GM19395 (cell line): Measurements from ENCODE around the gene SLC35D1.
"Not testable (repeated sequence)": the region's sequence is repeated elsewhere in the genome, so short reads cannot be mapped to it uniquely, and the experiment has no call there.

Source experiments
- ATAC-seq: cut with Tn5 transposase; IDR thresholded peaks from one replicate; pipeline ENCODE4 v1.9.1; 2021; ENCODE audit warnings: mild to moderate bottlenecking, moderate library complexity; ENCODE audit not compliant: unreplicated experiment

SLC35D1 gene

DNA sequence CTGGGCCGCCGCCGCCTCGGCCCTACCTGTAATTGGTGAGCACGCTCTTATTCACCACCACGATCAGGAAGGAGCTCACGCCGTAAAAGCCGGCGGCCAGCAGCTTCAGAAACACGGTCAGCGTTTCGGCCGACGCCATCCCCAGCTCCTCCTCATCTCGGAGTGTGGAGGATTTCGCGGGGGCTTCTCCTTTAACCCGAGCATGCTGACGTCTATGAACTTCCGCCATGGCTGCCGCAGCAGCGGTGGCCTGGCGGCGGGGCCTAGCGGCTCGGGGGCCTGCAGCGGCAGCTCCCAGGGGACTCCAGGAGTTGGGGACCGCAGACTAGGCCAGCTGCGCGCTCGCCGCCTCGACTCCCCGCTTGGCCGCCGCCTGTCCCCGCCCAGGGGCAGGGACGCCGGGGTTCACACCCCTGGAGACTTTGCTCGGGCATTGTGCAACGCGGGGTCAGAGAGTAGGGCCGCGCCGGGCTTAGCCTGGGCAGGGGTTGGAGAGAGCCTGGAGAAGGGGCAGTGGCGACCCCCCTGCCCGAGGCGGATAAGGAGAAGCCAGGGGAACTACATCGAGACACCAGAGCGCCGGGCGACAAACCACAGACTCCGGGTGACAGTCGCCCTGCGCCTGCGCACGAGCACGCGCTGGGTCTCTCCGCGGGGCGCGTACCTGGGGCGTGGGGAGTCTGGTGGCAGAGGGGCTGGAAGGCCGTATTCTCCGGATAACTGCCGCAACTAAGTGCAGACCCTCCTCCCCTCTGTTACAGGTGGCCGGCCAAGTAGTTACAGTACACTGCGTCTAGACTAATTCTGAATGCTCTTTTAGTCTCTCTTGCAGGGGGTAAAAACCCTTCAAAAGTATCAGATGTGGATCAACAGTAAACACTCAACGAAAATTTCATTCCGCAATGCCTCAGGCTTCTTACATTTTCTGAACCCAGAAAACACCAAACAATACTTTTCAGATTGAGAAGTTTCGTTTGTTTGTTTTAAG lies at the start of gene SLC35D1:
SLC35D1 (minus strand) TSS at position 364 of the 988 bp plus-strand sequence; CDS start at position 229, 135 bp downstream.
- peak; percentile 80 for ATAC-seq

DNA sequence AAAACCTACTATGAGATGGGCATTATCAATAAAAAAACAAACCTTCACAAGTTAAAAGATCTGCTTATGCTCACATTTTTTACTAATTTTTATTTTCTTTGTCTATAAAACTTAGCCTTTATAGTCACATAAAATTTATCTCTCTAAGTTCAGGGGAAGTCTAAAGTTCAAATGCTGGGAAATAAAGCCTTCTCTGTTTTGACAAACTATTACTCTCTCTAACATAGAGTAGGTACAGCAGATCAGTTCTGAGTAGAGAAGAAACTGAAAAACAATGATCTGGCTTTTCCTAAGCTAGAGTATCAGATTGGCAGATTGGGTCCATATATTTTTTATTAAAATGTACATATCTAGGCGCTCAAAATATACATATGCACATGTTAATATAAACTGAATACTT lies 49.6 kb upstream of the SLC35D1 start:
- ATAC-seq, result no peak

DNA sequence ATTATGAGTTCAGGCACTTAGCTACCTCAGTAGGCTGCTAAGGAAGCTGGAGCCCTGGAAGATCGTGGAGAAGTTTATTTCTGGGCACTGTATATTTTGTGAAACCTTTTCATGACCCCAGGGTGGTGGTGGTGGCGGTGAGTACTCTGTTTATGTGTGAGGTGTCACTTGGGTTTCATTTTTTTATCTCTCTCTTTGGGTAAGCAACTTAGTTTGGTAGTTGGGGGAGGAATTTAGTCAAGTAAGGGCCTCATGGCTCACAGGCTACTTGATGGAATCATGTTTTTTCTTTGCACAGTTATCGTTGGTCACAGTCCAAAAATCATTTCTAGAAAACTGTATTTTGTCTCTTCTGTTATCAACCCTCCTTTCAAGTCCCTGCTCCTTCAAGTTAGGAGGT lies 46.9 kb upstream of the SLC35D1 start:
- ATAC-seq, result no peak

DNA sequence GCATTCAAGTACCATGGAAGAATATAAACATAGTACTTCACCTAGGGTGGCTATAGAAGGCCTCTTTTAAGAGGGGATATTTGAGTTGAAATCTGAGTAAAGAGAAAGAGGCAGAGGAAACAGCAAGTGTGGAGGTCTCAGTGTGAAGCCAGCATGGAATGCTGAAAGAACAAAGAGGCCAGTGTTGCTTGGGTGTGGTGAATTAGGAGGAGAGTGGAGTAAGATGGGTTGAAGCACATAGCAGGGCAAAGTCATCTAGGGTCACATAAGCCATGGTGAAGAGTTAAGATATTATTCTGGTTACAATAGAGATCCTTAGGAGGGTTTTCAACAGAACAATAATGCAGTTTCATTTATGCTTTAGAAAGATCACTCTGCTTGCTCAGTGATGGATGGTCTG lies 43.4 kb upstream of the SLC35D1 start:
- no peak for ATAC-seq

DNA sequence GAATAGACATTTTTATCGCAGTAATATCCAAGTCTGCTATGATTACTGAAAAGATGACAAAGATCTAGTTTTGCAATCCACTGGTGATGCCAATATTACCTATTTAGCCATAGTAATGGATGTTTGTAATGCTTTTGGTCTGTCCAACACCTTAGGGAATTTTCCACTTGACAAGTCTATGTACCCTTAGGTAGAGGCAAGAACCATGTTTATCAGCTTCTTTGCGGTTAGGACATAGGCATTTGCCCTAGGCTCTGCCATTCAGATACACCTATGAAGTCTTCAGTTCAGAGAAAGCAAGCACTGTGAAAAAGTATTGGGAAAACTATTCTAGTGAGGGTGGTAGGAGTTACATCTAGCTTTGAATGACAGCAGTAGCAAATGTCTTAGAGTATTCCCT lies 40.2 kb upstream of the SLC35D1 start:
- no peak for ATAC-seq

DNA sequence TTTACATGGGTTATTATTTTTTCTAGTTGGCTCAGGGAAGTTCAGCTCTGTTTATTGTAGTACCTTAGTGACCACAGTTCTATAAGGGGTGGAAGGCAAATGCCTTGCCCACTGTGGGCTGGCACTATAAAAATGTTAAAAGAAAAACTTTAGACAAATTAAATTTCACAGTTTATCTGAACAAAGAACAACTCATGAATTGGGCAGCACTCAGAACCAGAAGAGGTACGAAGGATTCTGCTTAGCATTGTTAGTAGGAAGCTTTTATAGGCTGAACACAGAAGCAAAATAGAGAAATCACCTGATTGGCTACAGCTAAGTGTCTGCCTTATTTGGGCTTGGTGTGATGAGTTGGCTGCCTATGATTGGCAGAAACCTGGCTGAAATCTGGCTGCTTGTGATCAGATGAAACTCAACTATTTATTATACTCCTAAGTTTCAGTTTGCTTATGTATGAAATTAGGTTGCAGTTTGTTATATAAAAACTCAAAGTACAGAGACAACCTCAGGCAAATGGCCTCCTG lies 35.8 kb upstream of the SLC35D1 start:
- ATAC-seq, result no peak

DNA sequence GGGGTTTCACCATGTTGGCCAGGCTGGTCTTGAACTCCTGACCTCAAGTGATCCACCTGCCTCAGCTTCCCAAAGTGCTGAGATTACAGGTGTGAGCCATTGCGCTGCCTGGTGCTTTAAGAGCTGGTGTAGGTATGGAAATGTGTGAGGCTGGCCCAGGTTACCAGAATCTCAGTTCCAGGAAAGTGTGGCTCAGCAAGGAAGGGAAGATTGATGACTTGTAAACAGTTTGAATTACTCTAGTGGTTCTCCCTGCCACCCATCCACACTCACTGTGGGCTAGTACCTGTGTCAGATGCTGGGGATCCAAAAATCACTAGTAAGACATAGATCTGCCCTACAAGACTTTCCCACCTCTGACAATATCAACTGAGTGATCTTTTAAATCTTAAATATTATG lies 34.5 kb upstream of the SLC35D1 start:
- ATAC-seq, result no peak

DNA sequence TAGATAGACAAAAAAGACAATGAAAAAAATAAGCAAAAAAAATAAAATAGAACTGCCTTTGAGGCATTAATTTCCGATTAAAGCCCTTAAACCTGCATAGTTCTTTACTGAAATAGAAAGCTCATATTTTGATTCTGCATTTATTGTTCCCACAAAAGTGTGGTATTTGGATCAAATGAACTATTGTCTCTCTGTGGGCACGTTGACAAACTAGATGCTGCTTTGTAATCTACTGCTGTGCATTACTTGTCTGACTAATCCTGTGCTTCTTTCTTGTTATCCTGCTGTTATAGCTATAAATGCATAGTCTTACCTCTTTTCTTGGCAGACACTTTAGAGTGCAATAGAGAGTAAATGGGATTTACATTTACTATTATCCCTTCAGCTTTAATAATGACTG lies 31.4 kb upstream of the SLC35D1 start:
- no peak for ATAC-seq

DNA sequence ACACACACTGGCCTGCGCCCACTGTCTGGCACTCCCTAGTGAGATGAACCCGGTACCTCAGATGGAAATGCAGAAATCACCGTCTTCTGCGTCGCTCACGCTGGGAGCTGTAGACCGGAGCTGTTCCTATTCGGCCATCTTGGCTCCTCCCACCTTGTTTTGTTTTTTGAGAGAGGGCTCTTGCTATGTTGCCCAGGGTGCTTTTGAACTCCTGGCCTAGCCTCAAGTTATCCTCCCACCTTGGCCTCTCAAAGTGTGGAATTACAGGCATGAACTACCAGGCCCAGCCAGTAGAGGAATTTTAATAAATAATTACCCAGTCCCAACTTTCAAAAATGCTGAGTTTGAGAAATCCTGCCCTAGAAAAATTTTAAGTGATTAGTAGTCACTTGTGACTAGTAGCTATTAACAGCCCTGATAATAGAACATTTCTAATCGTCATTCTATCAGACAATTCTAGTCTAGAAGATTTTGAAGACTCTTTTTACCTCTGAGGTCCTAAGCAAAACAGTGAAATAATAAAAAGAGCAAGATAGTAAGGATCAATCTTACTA lies 30.9 kb upstream of the SLC35D1 start:
- ATAC-seq, result no peak

DNA sequence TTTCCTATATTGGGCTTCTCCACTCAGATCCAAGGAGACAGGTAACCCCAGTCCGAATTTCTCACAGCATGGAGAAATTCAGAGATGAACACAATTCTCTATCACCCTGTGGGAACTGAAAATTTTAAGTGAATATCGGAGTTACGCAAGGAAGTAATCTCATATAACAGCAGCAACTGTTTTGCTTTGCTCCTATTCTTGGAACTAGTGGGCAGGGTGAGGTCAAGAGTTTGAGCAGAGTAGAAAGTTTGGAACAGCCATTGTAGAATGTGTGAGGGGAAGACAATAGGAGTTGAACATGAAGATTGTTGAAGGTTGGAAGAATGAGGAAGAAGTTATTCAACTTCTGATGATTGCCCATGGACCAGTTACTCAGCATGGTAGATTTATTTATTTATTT lies 24.3 kb upstream of the SLC35D1 start:
- ATAC-seq, result no peak

DNA sequence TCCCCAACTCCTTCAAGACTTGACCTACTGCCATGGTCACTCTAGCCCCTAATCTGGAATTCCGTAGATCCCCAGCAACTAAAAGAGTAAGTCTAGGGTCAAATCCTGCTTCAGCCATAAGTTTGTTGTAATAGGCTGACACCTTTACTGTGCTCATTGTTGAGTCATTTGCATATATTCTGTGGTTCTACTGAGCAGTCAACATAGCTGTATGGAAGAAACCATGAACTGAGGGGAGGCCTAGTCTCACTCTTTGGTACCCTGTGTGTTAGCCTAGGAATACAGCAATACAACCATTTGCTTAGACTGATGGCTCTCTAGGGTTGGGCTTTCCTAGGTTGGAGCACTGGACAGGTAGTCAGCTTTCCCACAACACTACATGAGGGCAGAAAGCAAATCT lies 23.6 kb upstream of the SLC35D1 start:
- ATAC-seq, result no peak

DNA sequence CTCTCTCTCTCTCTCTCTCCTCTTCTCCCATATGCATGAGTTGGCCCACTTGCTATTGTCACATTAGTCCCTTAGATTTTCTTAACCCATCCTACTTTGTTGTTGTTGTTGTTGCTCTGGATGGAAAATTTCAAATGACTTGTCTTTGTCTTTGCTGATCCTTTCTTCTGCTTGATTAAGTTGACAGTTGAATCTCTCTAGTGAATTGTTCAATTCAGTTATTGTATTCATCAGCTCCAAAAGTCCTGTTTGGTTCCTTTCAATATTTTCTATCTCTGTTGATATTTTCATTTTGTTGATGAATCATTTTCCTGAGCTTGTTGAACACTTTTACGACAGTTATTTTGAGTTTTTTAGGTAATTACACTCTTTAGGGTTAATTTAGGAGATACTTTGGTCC lies 18.8 kb upstream of the SLC35D1 start:
- ATAC-seq, result no peak

DNA sequence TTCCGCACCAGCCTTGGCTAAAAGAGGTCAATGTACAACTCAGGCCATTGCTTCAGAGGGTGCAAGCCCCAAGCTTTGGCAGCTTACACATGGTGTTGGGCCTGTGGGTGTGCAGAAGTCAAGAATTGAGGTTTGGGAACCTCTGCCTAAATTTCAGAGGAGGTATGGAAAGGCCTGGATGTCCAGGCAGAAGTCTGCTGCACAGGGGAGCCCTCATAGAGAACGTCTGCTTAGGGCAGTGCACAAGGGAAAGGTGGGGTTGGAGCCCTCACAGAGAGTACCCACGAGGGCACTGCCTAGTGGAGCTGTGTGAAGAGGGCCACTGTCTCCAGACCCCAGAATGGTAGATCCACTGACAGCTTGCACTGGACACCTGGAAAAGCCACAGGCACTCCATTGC lies 13.7 kb upstream of the SLC35D1 start:
- not testable (repeated sequence) for ATAC-seq

DNA sequence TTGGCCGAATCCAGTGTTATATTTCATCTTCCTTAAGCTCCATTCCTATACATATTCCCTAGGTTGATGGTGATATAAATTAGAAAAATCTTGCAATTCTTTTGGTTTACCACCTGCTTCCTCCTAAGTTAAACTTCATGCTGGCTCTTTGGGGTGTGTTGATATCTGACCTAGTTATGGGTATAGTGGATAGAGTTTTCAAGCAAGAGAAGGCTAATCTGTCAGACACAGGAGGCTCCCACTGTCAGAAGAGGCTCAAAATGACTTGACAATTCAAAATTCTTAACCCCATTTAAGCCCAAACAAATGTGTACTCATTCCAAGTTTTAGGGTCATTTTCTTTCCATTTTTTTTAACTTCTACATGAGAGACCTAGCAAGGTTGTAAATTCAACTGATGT lies 8.5 kb upstream of the SLC35D1 start:
- ATAC-seq, result no peak

DNA sequence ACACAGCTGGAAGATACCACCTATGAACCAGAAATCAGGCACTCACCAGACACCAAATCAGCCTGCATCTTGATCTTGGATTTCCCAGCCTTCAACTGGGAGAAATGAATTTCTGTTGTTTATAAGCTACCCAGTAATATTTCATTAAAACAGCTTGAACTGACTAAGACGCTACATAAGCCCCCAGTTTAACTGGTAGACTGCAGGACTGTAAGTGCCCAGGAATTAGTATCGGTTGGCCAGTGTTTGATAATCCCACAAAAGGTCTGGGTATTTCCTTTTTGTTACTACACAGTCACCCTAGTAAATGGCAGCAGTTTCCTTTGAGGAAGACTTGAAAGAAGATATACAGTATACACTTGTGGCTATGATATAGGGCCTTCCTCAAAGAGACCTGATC lies 7.3 kb upstream of the SLC35D1 start:
- no peak for ATAC-seq

DNA sequence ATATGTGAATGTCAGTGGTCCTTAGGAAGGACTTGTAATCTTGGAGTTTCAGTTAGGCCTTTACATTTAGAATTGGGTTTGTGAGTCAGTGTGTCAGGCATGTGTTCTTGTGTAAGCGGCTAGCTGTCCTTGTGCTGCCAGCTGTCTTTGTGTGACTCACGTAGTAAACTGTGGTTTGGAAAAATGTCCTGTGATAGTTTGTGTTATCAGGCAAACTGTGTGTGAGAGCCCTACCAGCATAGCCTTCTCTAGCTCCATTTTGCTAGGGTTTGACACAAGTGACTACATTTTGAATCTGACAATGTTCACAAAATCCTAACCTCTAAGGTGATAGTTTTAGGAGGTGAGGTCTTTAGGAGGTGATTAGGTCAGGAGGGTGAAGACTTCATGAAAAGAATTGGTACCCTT lies 6.9 kb upstream of the SLC35D1 start:
- ATAC-seq, result no peak

DNA sequence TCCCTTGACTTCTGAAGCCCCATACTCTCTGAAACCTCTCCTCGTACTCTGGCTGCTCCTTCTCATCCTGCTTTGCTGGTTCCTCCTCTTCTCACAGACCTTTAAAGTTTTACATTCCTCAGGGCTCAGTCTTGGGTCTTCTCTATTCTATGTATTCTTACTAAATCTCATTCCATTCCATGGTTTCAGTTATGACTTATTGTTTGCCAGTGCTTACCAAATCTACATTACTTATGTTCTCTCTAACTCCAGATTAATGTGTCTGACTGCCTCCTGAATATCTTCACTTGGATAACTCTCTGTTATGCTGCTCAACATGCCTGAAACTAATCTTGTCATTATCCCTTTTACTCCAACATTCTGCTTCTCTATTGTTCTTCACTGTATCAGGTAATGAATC lies 5.4 kb upstream of the SLC35D1 start:
- no peak for ATAC-seq

DNA sequence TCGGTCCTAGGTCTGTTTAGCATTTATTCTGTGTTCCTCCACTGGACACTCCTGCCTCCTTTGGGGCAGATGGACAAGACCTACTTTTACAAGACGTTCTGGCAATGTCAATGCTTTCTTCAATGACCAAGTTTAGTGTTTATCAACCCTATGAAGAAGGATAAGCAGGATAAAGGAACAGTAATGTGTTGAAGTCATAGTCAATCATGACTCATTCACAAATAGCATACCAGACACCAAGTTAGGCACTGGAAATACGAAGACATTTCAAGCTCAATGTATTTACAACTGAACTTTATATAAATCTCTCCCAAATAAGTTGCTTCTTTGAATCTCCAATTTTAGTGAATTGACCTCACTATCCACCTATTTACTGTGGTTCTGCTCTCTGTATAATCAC lies 4.8 kb upstream of the SLC35D1 start:
- ATAC-seq, result no peak

DNA sequence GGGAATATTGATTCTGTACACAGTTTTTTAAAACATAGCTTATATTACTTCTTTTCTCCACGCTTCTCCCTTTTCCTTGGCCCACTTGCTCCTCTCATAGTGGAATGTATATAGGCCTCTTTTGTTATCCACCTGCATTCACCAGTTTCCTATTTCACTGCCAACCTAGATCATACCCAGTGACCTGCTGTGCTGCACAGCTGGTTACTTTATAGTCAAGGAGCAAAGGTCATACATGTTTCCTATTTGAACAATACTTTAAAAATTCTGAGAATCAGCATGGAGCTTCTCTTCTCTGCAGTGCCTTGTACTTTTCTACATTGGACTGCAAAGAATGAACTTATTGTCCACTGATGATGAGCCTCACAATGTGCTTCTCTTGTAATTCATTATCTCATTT lies 4.3 kb upstream of the SLC35D1 start:
- ATAC-seq, result no peak

DNA sequence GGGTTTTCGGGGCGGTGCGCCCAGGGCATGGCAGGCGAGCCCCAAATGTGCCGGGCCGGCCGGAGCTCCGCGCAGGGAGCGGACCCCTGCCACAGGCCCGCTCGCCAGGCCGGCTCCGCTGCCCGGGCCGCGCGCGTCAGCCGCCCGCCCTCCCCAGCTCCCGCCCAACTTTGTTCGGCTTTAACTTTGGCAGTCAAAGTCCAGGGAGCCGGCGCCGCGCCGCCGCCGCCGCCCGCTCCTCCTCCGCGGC lies 488 bp downstream of the SLC35D1 start:
- ATAC-seq, result peak; percentile 48

DNA sequence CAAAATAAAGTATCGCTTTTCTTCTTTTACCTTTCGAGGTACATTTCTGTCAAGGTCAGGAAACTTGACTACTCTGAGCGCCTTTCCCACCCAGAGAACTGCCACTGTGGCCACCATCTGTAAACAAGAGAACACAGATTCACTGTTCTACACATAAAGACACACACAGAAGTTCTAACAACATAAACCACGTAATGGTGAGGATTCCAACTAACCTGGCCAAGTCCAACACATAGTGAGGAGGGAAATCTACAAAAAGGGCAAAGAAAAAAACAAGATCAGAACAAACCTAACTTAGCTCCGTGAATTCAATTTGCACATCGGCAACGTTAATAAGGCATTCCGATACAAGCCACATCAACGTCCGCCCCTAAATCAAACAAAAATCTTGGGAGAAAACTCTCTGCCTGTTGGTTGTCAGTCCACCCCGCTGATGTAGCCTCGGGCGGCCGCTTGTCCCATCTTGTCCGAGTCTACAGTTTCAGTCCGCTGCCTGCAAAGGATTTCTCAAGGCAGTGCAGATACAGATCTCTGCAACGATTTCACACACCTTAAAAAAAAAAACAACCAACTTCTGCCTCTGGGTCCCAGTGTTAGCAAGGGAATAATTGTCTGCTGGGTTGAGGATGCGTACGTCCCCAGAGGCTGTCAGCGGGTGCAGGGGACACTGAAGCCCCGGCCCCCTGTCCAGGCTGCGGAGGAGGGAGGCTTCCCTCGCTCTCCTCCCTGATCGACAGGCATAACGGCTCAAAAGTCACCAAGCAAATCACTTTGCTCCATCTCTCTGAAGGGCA lies 1.0 kb downstream of the SLC35D1 start:
- ATAC-seq, result peak; percentile 40

DNA sequence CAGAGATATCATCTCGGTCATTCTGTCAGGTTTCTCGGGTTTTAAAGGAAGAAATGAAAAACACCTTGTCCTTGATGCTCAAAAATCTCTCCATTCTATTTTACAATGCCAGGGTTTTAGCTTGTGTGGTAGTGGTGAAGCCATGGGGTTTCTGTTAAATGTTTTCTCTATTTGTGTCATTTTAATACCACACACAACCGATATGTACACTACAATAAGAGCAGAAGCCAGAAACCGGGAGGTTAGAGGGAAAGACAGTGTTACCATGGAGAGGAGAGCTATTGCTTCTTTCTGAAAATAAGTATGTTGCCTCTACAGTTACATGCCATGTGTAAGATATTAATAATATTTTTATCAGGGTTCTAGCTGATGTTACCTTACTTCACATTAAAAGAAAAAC lies 2.8 kb downstream of the SLC35D1 start:
- no peak for ATAC-seq
